Bone marrow (tissue), 2 donors: Measurements from ENCODE around the gene TMC4.
A peak's percentile ranks its signal among the peaks of the same experiment; 100 is the strongest.
"Not testable (repeated sequence)": the region's sequence is repeated elsewhere in the genome, so short reads cannot be mapped to it uniquely, and the experiment has no call there.

Experiments
- DNase-seq, 2 donors: peaks; one replicate each; lab custom pipeline; 2025; lab: John Stamatoyannopoulos, UW

TMC4 gene

GRCh38 chr19:54204767-54205468 lies 32.0 kb upstream of the TMC4 start:
- DNase-seq, result no peak

GRCh38 chr19:54203151-54203611 lies 30.2 kb upstream of the TMC4 start:
- no peak for DNase-seq

DNA sequence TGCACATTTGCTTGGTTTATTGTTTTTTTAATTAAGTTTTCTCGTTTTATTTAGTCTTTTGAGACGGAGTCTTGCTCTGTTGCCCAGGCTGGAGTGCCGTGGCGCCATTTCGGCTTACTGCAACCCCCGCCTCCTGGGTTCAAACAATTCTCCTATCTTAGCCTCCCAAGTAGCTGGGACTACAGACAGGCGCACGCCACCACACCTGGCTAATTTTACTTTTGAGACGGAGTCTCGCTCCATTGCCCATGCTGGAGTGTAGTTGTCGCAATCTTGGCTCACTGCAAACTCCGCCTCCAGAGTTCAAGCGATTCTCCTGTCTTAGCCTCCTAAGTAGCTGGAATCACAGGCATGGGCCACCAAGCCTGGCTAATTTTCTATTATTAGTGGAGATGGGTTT lies 29.0 kb upstream of the TMC4 start:
- DNase-seq, result no peak

DNA sequence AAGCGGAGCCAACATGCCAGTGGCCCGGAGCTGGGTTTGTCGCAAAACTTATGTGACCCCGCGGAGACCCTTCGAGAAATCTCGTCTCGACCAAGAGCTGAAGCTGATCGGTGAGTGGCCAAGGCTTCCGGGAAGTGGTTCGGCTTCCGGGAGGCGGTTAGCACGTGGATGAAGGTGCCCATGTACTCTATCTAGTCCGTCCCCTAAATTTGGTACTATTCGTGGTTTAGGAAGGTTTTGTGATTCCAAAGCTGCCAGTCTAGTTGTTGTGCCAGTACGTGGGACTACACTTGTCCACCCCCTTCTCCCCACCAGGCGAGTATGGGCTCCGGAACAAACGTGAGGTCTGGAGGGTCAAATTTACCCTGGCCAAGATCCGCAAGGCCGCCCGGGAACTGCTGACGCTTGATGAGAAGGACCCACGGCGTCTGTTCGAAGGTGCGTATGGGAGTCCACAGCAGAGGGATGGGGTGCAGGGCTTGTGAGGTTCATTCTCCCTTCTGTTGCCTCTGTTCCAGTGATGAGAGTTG lies 28.3 kb upstream of the TMC4 start:
- no peak for DNase-seq

DNA sequence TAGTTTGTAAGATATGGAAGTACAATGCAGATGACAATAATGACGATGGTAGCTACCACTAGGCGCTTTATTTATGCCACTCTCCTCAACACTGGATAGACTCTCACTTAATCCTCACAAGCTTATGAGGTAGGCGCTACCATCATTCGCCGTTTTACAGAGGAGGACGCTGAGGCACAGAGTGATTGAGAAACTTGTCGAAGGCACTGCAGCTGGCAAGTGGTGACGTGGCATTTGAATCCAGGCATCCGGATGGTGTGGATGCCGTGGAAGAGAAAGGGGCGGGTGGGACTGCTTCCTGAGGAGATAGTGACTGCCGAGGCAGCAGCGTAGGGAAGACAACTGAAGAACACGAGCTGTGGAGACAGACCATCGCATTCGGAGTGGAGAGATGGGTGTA lies 26.4 kb upstream of the TMC4 start:
- no peak for DNase-seq

GRCh38 chr19:54197121-54197520 lies 24.2 kb upstream of the TMC4 start:
- no peak for DNase-seq

GRCh38 chr19:54196536-54196935 lies 23.6 kb upstream of the TMC4 start:
- no peak for DNase-seq

DNA sequence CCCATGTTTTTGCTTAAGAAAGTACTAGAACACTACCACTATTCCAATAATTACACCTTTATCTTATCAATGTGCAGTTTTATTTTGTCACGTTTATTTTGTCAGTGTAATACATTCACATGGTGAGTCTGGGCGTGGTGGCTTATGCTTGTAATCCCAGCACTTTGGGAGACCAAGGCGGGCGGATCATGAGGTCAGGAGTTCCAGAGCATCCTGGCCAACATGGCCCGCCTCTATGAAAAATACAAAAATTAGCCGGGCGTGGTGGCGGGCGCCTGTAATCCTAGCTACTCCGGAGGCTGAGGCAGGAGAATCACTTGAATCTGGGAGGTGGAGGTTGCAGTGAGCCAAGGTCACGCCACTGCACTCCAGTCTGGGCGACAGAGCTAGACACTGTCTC lies 21.5 kb upstream of the TMC4 start:
- DNase-seq, result not testable (repeated sequence)

DNA sequence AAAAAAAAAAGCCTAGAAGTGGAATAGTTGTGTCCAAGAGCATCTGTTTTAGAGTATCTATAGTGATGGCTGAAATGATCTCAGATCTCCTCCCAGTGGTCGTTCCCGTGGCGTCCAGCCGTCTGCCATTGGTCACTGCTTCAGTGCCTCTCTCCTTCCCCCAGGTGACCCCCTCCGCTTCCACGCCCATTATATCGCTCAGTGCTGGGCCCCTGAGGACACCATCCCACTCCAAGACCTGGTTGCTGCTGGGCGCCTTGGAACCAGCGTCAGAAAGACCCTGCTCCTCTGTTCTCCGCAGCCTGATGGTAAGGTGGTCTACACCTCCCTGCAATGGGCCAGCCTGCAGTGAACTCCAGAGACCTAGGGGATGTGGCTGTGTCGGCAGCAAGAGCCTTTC lies 20.1 kb upstream of the TMC4 start:
- no peak for DNase-seq

DNA sequence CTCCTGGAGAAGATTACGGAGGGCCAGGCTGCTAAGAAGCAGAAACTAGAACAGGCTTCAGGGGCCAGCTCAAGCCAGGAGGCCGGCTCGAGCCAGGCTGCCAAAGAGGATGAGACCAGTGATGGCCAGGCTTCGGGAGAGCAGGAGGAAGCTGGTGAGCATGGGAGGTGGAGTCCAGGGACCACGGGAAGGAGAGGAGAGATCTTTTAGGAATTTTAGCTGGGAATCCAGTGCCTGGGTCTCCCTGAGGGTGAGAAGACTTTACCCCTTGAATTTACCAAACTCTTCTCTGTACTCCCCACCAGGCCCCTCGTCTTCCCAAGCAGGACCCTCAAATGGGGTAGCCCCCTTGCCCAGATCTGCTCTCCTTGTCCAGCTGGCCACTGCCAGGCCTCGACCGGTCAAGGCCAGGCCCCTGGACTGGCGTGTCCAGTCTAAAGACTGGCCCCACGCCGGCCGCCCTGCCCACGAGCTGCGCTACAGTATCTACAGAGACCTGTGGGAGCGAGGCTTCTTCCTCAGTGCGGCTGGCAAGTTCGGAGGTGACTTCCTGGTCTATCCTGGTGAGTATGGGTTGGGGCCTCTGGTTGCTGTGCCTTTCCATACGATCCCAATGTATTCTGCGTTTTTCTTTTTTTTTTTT lies 19.0 kb upstream of the TMC4 start:
- no peak for DNase-seq

GRCh38 chr19:54191011-54191810 lies 18.3 kb upstream of the TMC4 start, which contains the start of gene TSEN34:
TSS of gene TSEN34 (plus strand) at chr19:54191308. CDS start at chr19:54191365, 57 bp downstream.
- DNase-seq, result peak in 1 of 2 donors; percentile 89

DNA sequence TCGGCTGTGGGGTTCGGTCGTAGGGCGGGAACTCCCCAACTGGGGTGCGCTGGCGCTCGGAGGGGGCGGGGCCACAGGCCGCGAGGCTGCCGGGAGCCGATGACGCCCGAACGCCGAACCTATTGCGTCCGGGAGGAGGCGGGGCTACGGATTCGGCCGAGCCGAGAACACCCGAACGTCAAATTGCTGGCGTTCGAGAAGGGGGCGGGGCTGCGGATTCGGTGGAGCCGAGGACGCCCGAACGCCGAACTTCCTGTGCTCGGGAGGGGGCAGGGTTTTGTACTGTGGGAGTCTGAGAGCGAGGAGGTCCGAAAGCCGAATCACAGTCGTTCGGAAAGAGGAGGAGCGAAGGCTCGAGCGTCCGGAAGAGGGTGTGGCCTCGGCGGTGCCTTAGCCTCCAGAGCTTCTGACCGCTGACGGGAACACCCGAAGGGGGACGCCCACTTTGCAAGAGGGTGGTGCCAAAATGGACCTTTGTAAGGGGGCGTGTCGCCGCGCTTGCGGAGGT lies 17.6 kb upstream of the TMC4 start:
- DNase-seq, result peak; percentile 99 to 100

DNA sequence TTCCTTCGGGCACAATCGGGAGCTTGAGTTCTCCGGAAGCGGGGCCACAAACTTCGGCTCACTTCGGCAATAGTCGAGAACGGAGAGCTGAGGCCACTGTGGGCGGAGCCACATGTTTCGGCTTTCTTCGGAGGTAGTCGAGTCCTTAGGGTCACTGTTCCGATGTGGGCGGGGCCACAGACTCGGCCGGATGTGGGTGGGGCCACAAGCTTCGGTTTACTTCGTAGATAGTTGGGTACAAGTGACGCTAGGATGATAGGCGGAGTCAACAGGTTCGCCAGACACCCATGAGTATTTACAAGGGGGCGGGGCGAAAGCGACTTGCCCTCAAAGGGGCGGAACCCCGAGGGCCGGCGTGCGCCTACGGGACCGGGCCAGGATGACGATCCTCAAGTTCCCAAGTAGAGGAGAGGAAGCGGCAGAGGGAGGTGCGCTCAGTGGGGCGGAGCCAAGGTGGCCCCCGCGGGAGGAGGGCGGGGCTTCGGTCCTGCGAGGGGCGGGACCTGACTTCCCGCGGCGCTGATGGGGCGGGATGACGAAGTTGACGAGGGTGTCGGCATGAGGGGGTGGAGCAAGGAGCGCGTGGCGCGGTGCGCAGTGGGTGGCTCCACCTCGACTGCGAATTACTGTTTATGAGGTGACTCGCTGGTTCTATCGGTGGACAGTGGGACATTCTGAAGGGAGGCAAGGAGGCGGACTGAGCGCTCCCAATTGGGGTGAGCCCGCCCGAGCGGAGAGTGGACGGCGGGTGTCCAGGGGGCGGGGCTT lies 17.0 kb upstream of the TMC4 start:
- DNase-seq, result peak; percentile 100

GRCh38 chr19:54189145-54189734 lies 16.3 kb upstream of the TMC4 start, which contains the start of gene MBOAT7:
TSS of gene MBOAT7 (minus strand) at chr19:54189580. CDS start at chr19:54188508, 1,072 bp downstream.
- peak in 1 of 2 donors; percentile 99 for DNase-seq

DNA sequence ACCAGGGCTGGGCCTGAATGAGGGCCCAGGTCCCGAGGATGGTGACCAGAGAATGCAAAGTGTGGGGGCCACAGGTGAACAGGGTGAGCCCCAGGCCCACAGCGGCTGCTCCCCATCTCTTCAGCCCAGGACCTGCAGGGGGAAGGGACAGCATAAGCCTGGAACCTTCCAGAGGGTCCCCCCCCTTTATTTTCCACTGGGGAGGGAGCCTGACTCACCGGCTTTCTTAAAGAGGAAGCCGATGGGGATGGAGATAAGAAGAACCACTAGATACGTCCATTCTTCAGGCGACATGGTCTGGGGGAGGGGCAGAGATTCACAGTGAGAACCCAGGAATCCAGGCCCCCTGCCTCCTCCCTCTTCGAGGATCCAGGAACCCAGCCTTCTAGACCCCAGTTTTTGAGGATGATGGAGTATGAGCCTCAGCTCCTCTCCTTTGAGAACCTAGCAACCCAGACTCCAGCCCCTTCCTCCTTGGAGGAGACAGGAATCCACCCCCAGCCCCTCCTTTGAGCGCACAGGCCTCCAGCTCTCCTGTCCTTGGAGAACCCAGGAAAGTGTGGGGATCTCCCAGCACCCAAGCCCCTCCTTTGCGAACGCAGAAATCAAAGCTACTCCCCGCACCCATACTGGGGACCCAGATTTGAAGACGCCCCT lies 15.4 kb upstream of the TMC4 start:
- DNase-seq, result peak; percentile 26 to 94

DNA sequence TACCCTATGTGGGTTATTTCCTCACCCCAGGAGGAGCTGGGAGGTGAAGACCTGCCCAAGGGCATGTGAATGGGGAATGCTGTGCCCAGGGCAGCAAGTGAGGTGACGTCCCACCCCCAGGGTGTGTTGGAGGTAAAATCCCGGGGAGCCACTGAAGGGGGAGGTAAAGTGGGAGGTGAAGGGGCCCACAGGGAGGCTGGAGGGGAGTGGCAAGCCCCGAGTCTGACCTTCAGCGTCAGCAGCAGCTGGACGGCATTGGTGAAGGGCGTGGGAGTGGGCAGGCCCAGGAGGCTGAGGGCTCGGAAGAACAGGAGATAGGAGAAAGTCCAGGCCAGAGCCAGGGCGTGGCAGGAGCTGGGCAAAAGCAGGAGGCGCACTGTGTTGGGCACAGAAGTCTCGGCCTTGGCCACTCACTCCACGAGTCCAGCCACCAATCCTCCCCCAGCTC lies 14.0 kb upstream of the TMC4 start:
- DNase-seq, result no peak

DNA sequence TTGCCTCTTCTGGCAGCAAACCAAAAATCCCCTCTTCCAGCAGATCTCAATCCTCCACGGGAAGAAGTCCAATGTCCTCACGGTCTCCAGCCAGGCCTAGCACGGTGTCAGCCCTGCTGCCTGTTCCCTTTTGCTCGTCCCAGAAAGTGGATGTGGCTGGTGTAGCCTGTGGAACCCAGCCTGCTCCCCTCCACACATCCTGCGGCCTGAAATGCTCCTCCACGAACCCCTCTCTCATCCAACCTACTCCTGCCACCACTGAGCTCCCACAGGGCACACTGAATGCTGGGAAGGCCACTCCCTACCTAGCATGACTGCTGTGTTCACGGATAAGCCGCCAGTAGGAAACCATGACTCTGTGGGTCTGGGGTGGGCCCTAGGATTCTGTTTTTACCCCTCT lies 13.4 kb upstream of the TMC4 start:
- DNase-seq, result no peak

- DNase-seq, result no peak
Observed at GRCh38 chr19:54183431-54183830, 10.5 kb upstream of the TMC4 start.

DNA sequence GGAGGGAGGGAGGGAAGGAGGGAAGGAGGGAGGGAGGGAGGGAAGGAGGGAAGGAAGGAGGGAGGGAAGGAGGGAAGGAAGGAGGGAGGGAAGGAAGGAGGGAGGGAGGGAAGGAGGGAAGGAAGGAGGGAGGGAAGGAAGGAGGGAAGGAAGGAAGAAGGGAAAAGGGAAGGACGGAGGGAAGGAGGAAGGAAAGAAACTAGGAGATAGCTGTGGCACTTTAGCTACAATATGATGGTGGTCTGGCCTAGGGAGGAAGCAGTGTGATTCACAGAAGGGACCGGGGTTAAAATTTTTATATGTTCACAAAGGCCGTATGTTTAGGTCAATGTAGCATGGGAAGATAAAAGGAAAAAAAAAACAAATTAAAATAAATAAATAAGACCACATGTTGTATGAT lies 8.9 kb upstream of the TMC4 start:
- not testable (repeated sequence) for DNase-seq

DNA sequence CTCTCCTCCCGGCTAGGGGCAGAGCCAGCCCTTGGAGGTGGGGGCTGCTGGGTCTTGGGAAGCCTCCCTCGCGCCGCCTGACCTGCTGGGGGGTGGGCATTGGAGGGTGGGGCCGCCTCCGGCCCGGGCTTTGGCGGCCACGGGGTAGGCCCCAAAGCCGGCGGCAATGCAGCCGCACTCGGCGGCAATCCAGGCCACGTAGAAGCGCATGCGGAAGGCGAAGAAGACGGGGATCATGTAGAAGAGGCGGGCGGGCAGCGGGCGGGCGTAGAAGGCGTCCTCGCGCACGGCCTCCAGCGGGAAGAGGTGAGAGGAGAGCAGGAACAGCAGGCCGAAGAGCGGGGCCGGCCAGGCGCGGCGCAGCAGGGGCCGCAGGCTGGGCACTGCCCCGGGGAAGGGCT lies 7.7 kb upstream of the TMC4 start:
- no peak for DNase-seq
